Mammary epithelial cell (primary cell): ENCODE data around the gene LSR.

Experiments used
- EZH2 ChIP-seq: IDR thresholded peaks from 2 replicates; pipeline ENCODE4 v1.6.1; 2012; ENCODE audit warnings: low read length, inconsistent platforms, borderline replicate concordance
- TF ChIP-seq, protein P1 (sequence below), 2 donors: IDR thresholded peaks in 1 of 2; conservative IDR thresholded peaks in 1 of 2; 2 replicates each; pipeline ENCODE4 v1.5.1; 2011 to 2012; ENCODE audit warnings: inconsistent platforms in 2 of 2, low read length in 2 of 2, mild to moderate bottlenecking in 2 of 2, control low read depth in 1 of 2, low read depth in 1 of 2; ENCODE audit not compliant: insufficient read depth in 1 of 2; ENCODE audit errors: extremely low read depth in 1 of 2

DNA sequence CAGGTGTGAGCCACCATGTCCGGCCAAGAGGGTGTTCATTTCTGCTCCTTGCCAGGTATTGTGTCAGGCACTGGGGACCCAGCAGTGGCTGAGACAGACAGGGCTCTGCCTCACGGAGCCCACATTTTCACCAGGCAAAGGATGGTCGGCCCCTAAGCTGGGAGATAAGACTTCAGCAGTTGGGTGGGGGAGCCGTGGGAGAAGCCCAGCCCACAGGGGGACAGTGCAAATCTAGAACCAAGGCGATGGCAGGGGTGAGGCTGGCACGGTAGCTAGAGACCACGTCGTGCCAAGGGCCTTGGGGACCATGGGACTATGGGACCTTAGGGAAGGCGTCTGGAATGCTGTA lies 8.3 kb downstream of the LSR start:
- TF ChIP-seq, protein P1, sequence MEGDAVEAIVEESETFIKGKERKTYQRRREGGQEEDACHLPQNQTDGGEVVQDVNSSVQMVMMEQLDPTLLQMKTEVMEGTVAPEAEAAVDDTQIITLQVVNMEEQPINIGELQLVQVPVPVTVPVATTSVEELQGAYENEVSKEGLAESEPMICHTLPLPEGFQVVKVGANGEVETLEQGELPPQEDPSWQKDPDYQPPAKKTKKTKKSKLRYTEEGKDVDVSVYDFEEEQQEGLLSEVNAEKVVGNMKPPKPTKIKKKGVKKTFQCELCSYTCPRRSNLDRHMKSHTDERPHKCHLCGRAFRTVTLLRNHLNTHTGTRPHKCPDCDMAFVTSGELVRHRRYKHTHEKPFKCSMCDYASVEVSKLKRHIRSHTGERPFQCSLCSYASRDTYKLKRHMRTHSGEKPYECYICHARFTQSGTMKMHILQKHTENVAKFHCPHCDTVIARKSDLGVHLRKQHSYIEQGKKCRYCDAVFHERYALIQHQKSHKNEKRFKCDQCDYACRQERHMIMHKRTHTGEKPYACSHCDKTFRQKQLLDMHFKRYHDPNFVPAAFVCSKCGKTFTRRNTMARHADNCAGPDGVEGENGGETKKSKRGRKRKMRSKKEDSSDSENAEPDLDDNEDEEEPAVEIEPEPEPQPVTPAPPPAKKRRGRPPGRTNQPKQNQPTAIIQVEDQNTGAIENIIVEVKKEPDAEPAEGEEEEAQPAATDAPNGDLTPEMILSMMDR (conservative IDR thresholded peaks at IDR 0.05 in 1 of 2, IDR thresholded peaks at IDR 0.05 in 1 of 2; ENCODE audit: extremely low read depth in 1 of 2, insufficient read depth in 1 of 2, low read depth in 1 of 2, low read length in 2 of 2) = no peak
- no peak for TF ChIP-seq EZH2
